Coronary artery (tissue), 2 donors: ENCODE measurements around the gene TRIM10.
"Not testable (repeated sequence)": the region's sequence is repeated elsewhere in the genome, so short reads cannot be mapped to it uniquely, and the experiment has no call there.

Experiments
- DNase-seq: peaks from one replicate; pipeline ENCODE4 v3.0.0-alpha.2; 2017; ENCODE audit warnings: low spot score
- H3K27ac ChIP-seq, 2 donors: fragments of 200-600 bp; sonication (generic); one replicate each; pipeline ENCODE4 v1.5.1; 2016 to 2019
- H3K4me3 ChIP-seq: fragments of 200-600 bp; sonication (generic); 2 replicates; pipeline ENCODE4 v1.5.1; 2016; ENCODE audit warnings: mild to moderate bottlenecking, moderate library complexity
- CTCF ChIP-seq: fragments of 200-600 bp; sonication (generic); IDR thresholded peaks from one replicate; pipeline ENCODE4 v1.5.1; 2019; ENCODE audit warnings: antibody characterized with exemption

Gene TRIM10

GRCh38 chr6:30122515-30122914 is 38.5 kb downstream of the TRIM10 start:
- no peak for DNase-seq
- no peak overlapping the region for H3K27ac ChIP-seq
- TF ChIP-seq CTCF = no peak
- H3K4me3 ChIP-seq = no peak overlapping the region

- H3K27ac ChIP-seq = no peak overlapping the region
- DNase-seq = no peak
- no peak for TF ChIP-seq CTCF
- H3K4me3 ChIP-seq = no peak overlapping the region
Measured at GRCh38 chr6:30121446-30122366, 39.3 kb downstream of the TRIM10 start.

- H3K27ac ChIP-seq, H3K4me3 ChIP-seq, DNase-seq: not testable (repeated sequence)
Measured at GRCh38 chr6:30118691-30119090, 42.3 kb downstream of the TRIM10 start.

GRCh38 chr6:30116724-30117123 is 44.3 kb downstream of the TRIM10 start:
- no peak for DNase-seq
- no peak overlapping the region for H3K27ac ChIP-seq
- no peak for TF ChIP-seq CTCF
- H3K4me3 ChIP-seq = no peak overlapping the region

GRCh38 chr6:30113841-30114240 is 47.2 kb downstream of the TRIM10 start:
- no peak overlapping the region for H3K4me3 ChIP-seq
- no peak for DNase-seq
- TF ChIP-seq CTCF = no peak
- H3K27ac ChIP-seq = no peak overlapping the region

- Histone ChIP-seq H3K4me3 (no peak within 1 kb of the TSS), H3K27ac (no peak within 1 kb of the TSS)
- no peak for TF ChIP-seq CTCF
- DNase-seq = no peak
Measured at GRCh38 chr6:30113003-30113759, 47.8 kb downstream of the TRIM10 start, which contains the start of gene TRIM31. Gene TRIM31, minus strand, starts transcription at chr6:30113090. Its CDS starts 285 bp downstream, at chr6:30112805.

- no peak overlapping the region for H3K4me3 ChIP-seq
- no peak overlapping the region for H3K27ac ChIP-seq
- no peak for TF ChIP-seq CTCF
- no peak for DNase-seq
Measured at GRCh38 chr6:30112402-30112994, 48.5 kb downstream of the TRIM10 start.
